GM19043 (cell line): ENCODE measurements around the gene MEPCE.

Experiments used
- ATAC-seq: cut with Tn5 transposase; IDR thresholded peaks from one replicate; pipeline ENCODE4 v1.9.1; 2021; ENCODE audit warnings: low read depth; ENCODE audit not compliant: unreplicated experiment

Gene MEPCE

DNA sequence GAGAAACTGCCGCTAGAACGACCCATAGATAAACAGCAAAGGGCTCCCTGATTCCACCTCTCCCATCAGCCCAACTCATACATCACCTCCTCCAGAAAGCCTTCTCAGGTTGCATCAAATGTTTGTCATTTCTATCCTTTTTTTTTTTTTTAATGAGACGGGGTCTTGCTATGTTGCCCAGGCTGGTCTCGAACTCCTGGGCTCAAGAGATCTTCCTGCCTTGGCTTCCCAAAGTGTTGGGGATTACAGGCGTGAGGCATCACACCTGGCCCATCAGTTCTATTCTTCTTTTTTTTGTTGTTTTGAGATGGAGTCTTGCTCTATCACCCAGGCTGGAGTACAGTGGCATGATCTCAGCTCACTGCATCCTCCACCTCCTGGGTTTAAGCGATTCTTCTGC is 27.4 kb downstream of the MEPCE start:
- ATAC-seq, result no peak

DNA sequence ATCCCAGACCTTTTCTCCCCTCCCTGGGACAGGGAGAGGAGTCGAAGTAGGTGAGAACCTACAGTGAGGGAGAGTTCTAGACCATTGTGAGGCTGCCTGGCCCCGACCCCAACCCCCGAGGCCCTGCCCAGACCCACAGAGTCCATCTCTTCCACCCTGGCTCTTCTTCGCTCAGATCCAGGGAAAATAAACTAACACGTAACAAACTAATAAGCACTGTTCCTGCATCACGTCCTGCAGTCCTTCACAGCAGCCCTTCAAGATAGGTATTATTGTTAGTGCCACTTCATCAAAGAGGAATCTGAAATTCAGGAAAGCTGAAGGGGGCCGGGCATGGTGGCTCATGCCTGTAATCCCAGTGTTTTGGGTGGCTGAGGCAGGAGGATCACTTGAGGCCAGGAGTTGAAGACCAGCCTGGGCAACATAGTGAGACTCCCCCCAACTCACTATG is 34.6 kb downstream of the MEPCE start, which contains the start of gene SPACDR:
SPACDR (minus strand) TSS at position 51 of the 451 bp plus-strand sequence. CDS start 235 bp downstream, outside the sequence.
- ATAC-seq, result no peak

DNA sequence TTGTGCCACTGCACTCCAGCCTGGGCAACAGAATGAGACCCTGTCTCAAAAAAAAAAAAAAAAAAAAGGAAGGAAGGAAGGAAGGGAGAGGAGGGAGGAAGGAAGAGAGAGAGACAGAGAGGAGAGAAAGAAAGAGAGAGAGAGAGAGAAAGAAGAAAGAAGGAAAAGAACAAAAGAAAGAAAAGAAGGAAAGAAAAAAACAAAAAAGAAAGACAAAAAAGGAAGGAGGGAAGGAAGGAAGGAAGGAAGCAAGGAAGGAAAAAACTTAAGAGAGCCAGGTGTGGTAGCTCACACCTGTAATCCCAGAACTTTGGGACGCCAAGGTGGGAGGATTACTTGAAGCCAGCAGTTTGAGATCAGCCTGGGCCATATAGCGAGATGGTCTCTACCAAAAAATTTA is 35.2 kb downstream of the MEPCE start:
- no peak for ATAC-seq

DNA sequence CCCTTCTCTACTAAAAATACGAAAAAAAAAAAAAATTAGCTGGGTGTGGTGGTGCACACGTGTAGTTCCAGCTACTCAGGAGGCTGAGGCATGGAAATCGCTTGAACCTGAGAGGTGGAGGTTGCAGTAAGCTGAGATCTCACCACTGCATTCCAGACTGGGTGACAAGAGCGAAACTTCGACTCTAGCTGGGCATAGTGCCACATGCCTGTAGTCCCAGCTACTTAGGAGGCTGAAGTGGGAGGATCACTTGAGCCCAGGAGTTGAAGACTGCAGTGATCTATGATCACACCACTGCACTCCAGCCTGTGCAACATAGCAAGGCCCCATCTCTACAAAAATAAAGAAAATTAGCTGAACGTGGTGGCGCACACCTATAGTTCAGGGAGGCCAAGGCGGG is 35.7 kb downstream of the MEPCE start:
- ATAC-seq, result no peak

DNA sequence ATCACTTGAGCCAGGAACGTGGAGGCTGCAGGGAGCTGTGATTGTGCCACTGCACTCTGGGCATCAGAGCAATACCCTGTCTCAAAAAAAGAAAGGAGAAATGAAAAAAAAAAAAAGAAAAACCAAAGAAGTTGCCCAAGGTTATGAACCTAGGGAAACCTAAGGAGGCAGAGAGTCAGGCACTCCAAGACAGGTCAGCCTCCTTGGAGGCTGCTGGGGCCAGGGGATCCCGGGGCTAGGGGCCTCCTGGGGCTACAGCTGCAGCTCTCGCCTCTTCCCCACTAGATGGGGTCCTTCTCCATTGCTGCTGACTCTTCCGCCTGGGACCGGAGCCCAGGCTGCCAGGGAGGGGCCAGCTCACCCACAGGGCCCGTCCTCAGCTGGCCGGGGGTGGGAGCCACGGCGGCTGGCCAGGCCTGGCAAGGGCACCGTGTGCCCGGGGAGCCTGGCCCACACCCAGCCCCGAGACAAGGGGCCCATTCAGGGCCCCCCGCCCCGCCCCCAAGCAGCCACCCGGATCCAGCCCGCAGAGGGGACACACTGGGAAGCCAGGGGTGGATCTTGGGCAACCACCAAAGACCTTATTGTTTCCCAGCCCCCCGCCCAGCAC is 36.2 kb downstream of the MEPCE start:
- no peak for ATAC-seq

DNA sequence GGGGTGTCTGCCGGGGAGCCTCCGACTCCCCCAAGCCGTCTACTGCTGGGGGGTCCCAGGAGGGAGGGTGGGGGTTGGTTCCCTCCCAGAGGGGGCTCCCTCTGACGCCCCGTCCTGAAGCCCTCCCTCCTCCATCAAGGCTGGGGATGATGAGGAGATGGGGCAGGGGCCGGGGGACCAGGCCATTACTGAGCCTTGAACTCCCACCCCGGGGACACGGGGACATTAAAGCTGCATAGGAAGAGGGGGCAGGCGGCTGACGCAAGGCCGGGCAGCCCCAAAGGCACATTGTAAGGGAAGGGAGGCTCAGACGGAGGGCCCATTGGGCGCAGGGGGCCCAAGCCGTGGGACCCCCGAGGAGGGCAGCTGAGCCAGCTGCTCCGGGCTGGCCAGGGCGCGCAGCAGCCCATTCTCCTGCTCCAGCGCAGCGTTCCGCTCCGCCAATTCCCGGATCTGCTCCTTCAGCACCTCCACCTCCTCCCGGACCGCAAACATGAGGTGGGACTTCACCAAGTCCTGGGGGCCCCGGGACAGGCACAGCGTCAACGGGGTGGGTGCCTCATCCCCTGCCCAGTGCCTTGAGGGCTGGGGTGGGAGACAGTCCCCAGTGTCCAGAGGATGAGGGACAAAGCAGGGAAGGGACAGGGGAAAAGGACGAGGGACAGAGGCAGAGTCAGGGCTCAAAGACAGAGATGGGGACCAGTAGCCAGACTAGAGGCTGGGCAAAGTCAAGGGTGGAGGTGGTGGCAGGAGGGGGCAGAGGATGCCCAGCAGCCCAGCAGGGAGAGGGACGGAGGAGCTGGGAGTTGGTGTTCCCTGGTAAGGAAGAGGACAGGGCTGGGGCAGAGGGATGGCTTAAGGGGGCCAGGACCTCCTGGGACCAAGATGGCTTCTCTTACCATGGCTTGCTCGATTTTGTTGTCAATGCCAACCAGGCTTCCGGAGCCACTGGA is 37.3 kb downstream of the MEPCE start:
- no peak for ATAC-seq

DNA sequence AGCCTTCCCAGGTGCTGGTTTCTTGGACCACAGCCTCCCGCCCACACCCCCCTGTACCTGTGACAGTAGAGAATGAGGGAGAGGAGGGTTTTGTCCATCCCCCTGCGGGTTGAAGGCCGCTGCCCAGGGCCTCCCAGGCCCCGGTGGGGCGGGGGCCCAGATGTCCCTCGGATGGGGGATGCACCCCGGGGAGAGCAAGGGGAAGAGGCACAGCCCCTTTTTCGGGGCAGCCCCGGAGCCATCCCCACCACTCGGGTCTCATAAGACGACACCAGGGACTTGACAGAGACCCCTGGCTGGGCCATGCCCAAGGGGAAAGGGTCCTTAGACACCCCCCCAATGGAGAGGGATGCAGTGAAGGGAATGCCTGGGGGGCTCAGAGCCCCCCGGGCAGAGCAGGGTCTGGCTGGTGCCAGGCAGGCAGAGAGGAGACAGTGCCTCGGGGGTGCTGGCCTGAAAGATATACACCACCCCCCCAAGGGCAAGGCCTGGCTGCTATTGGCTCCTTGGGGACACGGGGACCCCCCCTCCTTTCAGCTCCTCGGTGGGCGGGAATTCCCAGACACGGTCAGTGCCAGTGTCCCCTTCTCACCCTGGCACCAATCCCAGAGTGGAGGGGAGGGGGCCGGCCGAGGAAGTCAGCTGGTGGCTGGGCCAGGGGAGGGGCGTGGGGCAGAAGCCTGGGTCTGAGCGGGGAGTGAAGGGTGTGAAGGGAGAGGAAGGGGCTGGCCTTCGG is 38.2 kb downstream of the MEPCE start:
- no peak for ATAC-seq

DNA sequence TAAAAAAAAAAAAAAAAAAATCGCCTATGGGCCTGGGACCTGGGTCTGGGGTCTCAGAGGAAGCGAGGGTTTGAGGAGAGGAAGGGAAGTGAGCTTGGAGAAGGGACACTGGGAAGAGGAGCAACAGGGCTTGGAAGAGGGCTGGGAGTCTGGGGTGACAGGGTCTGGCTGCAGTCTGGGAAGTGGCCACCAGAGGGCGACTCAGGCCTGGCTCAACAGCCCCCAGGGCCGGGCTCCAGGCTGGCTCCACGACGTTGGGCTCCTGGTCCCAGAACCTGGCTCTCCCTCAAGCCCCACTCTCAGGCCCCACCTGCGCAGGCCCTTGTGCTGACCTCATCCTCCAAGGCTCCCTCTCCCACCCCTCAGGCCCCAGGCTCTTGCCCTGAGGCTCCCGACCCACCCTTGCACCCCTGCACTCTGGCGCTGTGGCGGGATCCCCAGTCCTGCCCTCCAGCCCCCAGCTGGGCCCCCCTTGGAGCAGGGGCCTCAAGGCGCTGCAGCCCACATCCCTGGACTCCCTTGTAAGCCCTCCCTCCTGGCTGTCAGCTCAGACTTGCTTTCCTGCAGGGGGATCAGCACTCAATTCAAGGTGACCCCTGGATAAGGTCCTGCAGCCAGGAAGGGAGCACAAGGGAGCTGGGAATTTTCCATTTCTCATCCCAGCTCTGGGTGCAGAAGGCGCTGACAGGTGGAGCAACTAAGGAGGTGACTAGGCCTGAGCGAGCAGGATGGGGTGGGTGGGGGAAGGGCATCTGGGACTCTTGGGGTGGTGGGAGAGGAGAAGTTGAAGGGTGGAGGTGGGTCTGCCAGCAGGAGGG is 39.8 kb downstream of the MEPCE start:
- no peak for ATAC-seq

DNA sequence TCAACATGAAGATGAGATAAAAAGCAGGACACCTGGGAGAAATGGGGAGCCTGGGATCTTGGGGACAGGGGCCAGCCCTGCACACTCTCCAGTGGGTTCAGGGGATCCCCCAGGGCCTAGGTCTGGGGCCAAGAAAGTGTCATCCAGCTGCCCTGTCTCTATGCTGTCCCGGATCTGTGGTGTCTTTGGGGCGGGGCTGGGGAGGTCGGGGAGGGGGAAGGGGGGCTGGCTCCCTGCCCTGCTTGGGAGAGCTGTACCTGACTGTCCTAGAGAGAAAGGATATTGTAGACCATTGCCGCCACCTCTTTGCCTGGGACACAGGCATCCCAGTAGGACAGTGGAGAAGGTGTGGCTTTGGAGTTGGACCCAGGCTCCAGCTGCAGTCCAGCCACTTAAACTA is 41.4 kb downstream of the MEPCE start:
- ATAC-seq, result no peak

DNA sequence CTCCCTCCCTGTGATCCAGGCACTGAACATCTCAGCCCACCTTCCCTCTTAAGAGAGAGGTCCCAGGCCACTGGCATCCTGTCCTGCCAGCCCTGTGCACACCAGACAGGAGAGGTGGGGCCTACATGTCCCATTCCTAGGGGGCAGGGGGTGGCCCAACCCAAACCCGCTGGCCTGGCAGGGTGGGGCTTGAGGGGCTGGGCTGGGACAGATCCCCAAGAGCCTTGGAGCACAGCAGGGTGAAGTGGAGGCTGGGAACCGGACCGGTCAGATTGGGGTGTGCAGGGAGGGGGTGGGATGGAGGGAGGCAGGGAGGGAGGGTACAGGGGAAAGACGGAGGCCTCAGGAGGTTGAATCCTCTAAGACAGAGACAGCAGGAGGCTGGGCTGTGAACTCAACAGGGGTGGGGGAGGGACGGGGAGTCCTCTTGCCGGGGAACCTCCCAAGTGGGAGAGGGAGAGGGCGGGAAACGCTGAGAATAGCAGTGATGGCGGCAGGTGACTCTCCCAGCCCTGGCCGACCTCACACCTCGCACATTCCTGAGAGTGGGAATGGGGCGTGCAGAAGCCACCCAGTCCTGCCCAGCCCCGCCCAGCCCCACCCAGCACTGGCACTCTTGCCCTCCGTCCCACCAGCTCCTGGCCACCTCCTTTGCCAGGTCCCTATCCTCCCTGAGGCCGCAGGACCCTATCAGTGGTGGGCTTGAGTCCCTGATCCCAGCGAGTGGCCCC is 42.7 kb downstream of the MEPCE start:
- ATAC-seq, result no peak

DNA sequence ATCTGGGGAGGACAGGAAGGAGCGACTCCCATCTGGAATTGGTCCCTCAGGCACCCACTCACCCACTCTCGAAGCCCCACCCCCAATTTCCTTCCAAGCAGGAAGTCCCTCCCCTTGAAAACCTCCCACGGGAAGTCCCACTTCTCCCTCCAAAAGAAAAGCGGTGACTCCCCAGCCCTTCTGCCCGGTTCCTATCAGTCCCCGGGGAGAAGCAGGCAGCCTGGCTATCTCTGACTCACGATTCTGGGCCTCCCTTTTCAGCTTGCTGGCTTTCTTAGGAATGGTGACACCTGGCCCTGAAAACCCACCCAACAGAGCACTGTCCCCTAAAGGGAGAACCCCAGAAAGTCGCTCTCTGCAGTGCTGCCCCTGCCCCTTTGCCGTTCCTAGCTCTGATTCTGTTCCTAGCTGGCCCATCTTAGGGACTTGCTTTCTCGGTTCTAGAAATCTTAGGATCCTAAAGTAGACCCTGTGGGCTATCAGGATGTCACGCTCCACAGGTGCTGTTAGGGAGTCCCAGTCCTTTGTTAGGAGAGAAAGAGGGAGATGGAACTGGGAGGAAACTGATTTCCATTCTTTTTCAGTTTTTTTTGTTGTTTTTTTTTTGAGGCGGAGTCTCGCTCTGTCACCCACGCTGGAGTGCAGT is 43.3 kb downstream of the MEPCE start:
- ATAC-seq, result no peak

DNA sequence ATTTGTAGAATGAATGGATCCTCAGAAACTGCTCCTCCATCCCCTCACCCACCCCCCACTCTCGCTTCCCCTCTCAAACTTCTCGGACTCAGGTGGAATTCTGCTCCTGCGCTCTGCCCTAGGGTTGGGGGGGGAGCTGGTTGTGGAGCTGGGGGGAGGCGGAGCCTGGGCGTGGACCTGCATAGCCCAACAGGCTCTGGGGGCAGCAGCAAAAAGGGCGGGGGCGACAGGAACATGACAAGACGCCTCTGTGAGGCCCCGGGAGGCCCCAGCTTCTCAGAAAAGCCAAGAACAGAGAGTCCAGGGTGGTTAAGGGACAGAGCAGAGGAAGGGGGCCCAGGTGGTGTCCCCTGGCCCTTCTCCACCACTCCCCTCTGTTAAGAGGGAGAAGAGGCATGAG is 45.9 kb downstream of the MEPCE start:
- ATAC-seq, result no peak

DNA sequence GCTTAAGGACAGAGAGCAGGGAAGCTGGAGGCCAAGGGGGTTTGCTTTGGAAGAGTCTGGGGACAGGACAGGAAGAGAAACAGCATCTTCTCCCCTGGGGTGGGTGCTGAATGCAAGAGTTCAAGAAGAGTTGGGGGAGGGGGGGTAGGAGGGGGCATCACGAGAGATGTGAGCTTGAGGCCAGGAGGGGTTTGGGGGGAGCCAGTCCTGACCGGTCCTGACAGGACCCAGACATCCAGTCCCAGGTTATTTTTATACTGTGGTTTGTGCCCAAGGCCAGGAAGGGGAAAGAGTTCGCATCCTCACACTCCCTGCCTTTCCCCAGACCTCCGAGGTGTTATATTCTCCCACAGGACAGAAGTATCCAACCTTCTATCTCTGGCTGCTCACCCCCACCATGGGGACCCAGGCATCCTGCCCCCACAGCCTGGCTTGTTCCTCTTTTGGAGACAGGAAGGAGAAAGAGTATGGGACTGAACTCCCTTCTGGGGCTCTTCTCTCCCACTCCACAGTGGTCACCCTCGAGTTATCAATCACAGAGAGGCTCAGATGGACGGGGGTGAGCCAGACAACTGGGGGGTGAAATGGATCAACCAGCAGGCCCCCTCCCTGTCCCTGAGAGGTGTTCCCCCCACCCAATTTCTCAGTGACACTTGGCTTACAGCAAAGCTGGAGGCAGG is 46.6 kb downstream of the MEPCE start:
- ATAC-seq, result no peak

DNA sequence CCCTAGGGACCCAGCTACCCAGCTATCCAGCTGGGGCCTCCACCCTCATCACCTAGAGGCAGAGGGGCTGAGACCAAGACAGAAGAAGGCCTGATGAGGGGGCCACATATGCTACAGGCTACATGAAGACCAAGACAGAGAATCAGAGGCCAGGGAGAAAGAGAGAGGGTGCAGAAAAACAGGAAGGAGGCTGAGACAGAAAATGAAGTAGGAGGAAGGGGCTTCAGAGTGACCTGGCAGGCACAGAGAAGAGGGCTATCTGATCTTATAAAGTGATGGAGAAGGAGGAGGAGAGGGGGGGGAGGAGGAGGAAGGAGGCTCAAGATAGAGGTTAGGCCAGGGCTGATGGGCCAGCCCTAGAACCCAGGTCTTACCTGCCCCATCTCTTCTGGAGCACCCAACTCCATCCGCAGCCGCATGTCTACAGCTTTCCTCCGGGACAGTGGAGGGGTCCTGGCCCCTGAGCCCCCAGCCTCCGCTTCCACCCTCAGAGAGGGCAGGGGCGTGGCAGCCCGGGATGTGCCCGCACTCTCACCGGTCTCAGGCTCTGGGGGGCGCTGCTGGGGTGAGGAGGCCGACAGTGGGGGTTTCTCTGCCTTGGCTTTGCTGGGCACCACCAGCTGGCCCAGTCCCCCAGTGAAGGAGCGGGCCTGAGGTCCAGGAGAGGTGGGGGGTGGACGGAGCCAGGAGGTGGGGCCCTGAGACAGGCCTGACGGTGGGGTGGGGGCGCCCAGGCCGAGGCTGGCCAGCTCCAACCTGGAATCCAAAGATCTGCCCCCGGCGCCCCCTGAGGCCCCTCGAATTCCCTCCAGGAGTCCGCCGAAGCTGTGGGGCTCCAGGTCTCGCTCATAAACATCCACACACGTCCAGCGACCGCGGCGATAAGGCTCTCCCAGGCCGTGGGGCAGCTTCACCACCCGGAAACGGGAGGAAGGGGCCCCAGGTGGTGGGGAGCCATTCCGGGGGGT is 47.6 kb downstream of the MEPCE start:
- no peak for ATAC-seq

DNA sequence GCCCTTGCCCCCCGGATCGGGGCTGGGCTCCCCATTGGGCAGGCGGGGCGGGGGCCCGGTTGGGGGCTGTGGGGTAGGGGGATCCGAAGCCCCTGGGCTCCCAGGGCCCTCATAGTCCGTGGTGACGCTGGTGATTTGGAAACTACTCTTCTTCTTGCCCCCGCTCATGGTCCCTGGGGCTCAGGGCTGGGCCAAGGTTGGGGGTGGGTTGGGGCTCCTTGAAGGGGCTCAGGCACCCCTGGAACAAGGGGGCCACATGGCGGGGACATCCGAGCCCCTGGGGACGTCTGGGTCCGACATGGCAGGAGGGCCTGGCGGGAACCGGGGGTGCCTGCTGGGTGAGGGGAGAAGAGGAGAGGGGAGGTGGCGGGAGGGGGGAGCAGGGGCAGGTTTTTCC is 48.2 kb downstream of the MEPCE start:
- ATAC-seq, result no peak

DNA sequence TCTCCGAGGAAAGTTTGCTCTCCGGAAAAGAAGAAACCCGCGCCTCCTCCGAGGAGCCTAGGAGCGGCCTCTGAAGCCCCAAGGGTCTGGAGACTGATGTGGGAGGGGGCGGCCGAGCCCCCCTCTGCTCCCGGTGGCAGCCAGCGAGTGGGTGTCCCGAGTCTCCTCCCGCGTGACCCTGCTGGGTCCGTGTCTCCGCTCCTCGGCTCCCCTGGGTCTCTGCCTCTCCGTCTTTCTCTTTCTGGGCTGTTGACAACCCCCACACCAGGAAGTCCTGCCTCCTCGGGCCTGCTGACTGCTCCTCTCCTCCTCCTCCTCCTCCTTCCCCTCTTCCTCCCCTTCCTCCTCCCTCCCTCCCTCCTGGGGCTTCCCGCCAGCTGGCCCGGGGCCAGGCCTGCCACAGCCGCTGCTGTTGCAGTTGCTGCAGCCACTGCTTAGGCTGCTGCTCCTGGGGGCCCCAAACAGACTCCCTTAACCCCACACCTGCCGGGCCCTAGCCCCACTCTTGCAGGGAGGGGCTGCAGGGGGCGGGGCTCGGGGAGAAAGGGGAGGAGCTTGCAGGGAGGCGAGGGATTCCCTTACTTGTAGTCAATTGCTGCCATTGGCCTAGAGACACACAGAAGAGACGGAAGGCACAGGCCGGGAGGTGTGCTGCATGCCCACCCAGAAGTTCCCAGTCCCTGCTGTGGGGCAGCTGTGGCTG is 49.5 kb downstream of the MEPCE start, which contains the start of gene TSC22D4:
TSC22D4 (minus strand) TSS at position 257 of the 703 bp plus-strand sequence. CDS start 1,176 bp downstream, outside the sequence.
- ATAC-seq, result no peak

DNA sequence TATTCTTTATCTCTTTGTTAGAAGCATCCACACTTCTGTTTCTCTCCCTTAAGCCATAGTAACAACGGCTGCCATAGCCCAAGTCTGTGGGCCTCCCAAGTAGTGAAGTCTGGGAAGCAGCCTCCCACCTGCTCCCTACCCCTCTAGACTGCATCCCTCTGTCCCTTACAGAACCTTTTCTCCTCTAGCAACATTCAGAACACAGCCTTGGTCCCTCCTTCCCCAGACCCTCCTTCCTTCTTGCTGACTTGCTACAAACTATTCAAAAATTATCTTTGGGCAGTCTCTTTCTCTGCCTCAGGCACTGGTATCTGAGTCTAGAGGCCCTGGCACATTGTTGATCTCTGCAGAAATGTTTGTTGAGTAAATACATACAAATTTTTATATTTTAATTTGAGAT is 51.8 kb downstream of the MEPCE start:
- no peak for ATAC-seq
